Panc1 (cell line): ENCODE results near the gene PHF24.

Source experiments
- CTCF ChIP-seq: fragments of 450-650 bp; IDR thresholded peaks from 2 replicates; pipeline ENCODE4 v1.5.1; 2017; ENCODE audit warnings: mild to moderate bottlenecking
- POLR2AphosphoS5 ChIP-seq: IDR thresholded peaks from 2 replicates; pipeline ENCODE4 v1.6.1; 2012; ENCODE audit warnings: mild to moderate bottlenecking, low read depth, low read length, moderate library complexity

GRCh38 chr9:35010351-35010958 lies 52.4 kb downstream of the PHF24 start:
- no peak for TF ChIP-seq CTCF
- no peak for TF ChIP-seq POLR2AphosphoS5
